Cardiac fibroblast (primary cell): ENCODE data around the gene ADAM12.

ENCODE experiments used
- DNase-seq, 2 donors: peaks; one replicate each; pipeline versions ENCODE4 v3.0.0 to v3.0.0-alpha.2; 2010; ENCODE audit warnings: low read depth in 2 of 2
- H3K4me3 ChIP-seq, 2 donors: replicated peaks in 1 of 2; 1 replicate in 1 of 2; 2 replicates in 1 of 2; pipeline ENCODE4 v1.5.1; 2011; ENCODE audit warnings: low read depth in 2 of 2, low read length in 2 of 2, mild to moderate bottlenecking in 2 of 2, moderate library complexity in 1 of 2
- TF ChIP-seq, protein P1 (sequence below): IDR thresholded peaks from one replicate; pipeline ENCODE4 v1.5.1; 2011; ENCODE audit warnings: low read depth, mild to moderate bottlenecking, low read length, inconsistent platforms

Gene ADAM12

DNA sequence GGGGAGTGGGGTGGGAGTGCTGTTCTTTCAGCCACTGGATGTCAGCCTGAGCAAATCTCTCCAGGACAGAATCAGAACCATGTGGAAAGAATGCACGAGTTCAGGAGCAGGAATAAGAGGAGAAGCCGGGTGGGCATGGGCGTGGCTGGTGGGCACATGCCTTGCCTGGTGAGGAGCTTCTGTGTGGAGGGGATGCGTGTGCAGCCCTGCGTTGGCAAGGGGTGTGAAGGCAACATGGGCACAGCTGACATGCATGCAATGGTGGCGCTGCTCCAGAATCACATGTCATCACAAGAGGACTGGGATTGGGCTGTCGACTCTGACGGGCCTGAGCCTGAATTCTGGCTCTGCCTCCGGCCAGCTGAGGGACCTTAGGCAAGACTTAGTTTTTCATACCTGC is 162.1 kb downstream of the ADAM12 start:
- no peak overlapping the region for H3K4me3 ChIP-seq
- DNase-seq, result no peak
- TF ChIP-seq, protein P1, sequence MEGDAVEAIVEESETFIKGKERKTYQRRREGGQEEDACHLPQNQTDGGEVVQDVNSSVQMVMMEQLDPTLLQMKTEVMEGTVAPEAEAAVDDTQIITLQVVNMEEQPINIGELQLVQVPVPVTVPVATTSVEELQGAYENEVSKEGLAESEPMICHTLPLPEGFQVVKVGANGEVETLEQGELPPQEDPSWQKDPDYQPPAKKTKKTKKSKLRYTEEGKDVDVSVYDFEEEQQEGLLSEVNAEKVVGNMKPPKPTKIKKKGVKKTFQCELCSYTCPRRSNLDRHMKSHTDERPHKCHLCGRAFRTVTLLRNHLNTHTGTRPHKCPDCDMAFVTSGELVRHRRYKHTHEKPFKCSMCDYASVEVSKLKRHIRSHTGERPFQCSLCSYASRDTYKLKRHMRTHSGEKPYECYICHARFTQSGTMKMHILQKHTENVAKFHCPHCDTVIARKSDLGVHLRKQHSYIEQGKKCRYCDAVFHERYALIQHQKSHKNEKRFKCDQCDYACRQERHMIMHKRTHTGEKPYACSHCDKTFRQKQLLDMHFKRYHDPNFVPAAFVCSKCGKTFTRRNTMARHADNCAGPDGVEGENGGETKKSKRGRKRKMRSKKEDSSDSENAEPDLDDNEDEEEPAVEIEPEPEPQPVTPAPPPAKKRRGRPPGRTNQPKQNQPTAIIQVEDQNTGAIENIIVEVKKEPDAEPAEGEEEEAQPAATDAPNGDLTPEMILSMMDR, result no peak

DNA sequence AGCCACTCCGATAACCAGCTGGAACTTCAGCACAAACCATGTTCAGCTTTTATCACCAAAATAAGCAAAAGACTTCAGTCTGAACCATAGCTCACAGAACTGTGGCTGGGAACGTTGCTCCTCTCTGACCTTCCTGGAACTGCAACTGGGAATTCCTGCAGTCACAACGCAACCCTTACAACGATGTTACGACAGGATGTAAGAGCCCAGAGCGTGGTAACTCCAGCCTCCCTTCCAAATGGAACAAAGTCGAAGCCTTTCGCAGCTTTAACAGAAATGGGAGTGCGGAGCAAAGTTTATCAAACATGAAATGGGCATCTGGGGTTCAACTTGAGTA is 162.6 kb downstream of the ADAM12 start:
- peak; percentile 25 to 73 for DNase-seq
- TF ChIP-seq, protein P1, result no peak
- no peak overlapping the region for H3K4me3 ChIP-seq

DNA sequence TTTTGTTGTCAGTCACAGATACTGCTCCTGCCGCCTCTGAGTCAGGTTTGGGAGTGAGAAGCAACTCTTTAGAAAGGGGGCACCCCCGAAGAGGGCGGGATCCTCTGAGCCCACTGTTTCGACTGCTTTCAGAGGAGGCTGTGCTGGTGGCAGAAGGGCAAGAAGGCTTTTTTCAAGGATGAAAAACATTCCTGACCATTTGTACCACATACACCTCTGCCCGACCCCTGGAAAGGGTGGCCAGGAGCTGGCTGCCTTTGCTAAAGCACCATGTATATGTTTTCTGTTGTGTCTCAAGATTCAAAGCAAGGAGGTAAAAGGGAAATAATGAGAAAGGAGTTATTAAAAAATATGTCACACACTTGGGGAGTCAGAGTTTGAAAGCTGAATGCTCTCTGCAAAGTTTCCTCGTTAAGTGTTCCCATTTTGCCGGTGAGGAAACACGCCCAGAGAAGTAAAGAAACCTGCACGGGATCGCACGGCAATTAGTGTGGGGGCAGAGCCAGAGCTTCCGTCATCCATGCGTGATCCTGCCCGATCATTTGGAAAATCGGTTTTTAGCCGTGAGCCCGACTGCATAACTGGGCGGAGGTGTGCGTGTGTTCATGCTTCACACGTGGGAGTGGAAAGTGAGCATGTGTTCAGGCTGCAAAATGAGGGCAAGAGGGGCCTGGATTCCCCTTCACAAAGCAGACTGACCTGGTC is 163.2 kb downstream of the ADAM12 start:
- no peak for DNase-seq
- TF ChIP-seq, protein P1, result no peak
- no peak overlapping the region for H3K4me3 ChIP-seq

DNA sequence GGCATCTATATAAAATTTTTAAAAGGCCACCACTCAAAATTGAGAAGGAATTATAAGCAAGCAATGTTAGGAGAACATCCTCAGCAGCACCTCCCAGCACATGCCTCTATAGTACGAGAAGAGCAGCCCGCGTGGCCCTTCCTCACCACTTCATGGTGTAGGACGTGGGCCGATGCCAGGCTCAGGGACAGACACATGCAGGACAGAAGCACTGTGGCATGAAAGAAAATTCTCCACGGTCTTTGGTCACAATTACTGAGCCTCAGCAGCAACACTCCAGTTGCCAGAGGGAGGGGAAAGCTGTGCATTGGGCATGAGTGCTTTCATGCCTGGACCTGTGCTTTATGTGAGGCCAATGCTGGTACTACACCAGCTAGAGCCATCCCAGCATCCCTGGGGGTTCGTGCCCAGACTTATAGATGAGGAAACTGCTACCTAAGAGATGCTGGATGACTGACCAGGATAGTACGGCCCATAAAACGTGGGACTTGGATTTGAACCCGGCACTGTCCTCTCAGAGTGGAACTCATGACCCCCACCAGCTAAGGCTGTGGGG is 164.7 kb downstream of the ADAM12 start:
- TF ChIP-seq, protein P1, result no peak
- no peak overlapping the region for H3K4me3 ChIP-seq
- DNase-seq, result no peak

DNA sequence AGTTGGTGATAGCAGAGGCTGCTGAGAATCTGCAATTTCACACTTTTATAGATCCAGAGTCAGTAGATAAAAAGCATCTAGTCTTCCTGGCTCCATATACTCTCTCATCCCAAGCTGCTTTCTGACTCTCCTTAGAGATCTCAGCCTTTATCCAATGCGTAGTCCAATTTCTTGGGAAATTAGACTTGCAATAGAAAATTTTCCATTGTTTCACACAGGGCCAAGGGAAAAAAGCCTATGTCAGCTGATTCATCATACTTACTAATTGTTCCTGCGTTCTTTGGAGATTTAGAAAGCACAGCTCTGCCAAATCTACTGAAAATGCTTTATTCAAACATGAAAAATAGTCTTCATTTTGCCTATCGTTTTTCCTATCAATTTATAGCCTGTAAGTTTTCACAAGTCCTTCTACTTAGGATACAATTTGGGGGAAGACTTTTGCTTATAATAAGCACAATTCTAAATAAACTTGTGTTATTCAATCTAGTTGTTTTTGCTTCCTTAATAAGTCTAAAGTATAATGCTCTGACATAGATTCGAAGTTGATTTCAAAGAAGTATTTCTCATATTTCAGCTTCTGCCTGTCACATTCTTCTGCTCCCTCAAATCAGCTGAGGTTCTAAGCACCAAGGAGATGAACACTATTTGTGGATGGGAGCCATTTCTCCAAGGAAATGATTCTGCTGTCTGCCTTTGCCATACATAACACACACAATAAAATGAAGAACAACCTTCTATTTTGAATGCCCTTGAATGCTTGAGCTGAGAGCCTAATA is 165.4 kb downstream of the ADAM12 start:
- TF ChIP-seq, protein P1, result no peak
- no peak overlapping the region for H3K4me3 ChIP-seq
- DNase-seq, result peak; percentile 63 to 72

DNA sequence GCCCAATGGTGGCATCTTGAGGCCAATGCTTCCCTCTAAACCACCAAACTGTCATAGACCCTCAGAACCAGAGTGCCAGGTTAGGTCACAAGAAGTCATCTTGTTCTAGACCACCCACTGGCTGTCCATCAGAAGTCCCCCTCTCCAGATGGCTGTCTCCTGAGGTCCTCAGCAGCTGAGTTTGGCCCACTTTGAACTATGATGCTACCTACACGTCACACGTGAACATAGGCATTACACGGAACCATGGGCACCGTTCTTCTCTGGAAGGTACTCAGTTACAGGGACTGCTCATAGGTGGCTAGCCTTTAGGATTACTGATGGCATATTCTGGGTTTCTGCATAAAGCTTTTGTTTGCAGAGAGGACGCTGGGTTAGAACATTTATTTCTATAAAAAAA is 166.4 kb downstream of the ADAM12 start:
- H3K4me3 ChIP-seq, result no peak overlapping the region
- DNase-seq, result no peak
- TF ChIP-seq, protein P1, result no peak
